Ammon's horn (tissue), 1 donor: Measurements from ENCODE around the gene POPDC3.
"Not testable (repeated sequence)": the region's sequence is repeated elsewhere in the genome, so short reads cannot be mapped to it uniquely, and the experiment has no call there.

Source experiments
- DNase-seq: peaks from one replicate; pipeline ENCODE4 v3.0.0-alpha.2; 2016; ENCODE audit warnings: low spot score

Gene POPDC3

GRCh38 chr6:105194591-105194990 lies 14.8 kb upstream of the POPDC3 start:
- no peak for DNase-seq

- peak; percentile 9 for DNase-seq
These were observed 14.3 kb upstream of the POPDC3 start for GRCh38 chr6:105194106-105194505.

GRCh38 chr6:105193647-105194046 lies 13.8 kb upstream of the POPDC3 start:
- DNase-seq = peak; percentile 59

GRCh38 chr6:105192707-105193465 lies 13.1 kb upstream of the POPDC3 start:
- DNase-seq = no peak

GRCh38 chr6:105191351-105191750 lies 11.5 kb upstream of the POPDC3 start:
- no peak for DNase-seq

GRCh38 chr6:105189026-105189820 lies 9.4 kb upstream of the POPDC3 start:
- DNase-seq = no peak

- DNase-seq = no peak
These were observed 8.4 kb upstream of the POPDC3 start for GRCh38 chr6:105188251-105188650.

- no peak for DNase-seq
These were observed 6.8 kb upstream of the POPDC3 start for GRCh38 chr6:105186576-105186975.

- DNase-seq = no peak
These were observed 5.1 kb upstream of the POPDC3 start for GRCh38 chr6:105184921-105185320.

GRCh38 chr6:105181981-105182515 lies 2.2 kb upstream of the POPDC3 start:
- no peak for DNase-seq

GRCh38 chr6:105178636-105179035 lies 1.2 kb downstream of the POPDC3 start:
- DNase-seq = no peak

- DNase-seq = no peak
These were observed 1.7 kb downstream of the POPDC3 start for GRCh38 chr6:105178110-105178509.

GRCh38 chr6:105177556-105177955 lies 2.3 kb downstream of the POPDC3 start:
- DNase-seq = no peak

GRCh38 chr6:105174512-105174911 lies 5.3 kb downstream of the POPDC3 start:
- DNase-seq = no peak

- not testable (repeated sequence) for DNase-seq
These were observed 7.3 kb downstream of the POPDC3 start for GRCh38 chr6:105172515-105172914.

GRCh38 chr6:105170059-105170458 lies 9.8 kb downstream of the POPDC3 start:
- no peak for DNase-seq

GRCh38 chr6:105167914-105168313 lies 11.9 kb downstream of the POPDC3 start:
- DNase-seq = no peak

- DNase-seq = peak; percentile 15
These were observed 15.4 kb downstream of the POPDC3 start for GRCh38 chr6:105164418-105164817.

GRCh38 chr6:105163183-105163582 lies 16.6 kb downstream of the POPDC3 start:
- no peak for DNase-seq

GRCh38 chr6:105162377-105162776 lies 17.4 kb downstream of the POPDC3 start:
- DNase-seq = no peak

GRCh38 chr6:105161421-105161820 lies 18.4 kb downstream of the POPDC3 start:
- no peak for DNase-seq

GRCh38 chr6:105153676-105154075 lies 26.1 kb downstream of the POPDC3 start:
- DNase-seq = no peak

- no peak for DNase-seq
These were observed 26.9 kb downstream of the POPDC3 start for GRCh38 chr6:105152880-105153279.
